ENCODE results near the gene POLR1G. TPM values are rescaled to one million over a fixed set of nuclear protein-coding genes. Genes with fewer than 3 reads are reported as not detected.
A peak's percentile ranks its signal among the peaks of the same experiment; 100 is the strongest.

The POLR1G gene
- 1 to 10 TPM; 3.2 to 4.1 (median 3.2) TPM for total RNA-seq
- long read RNA-seq, donor 1, partial matches to known transcripts, result 0 of 3 reads
- long read RNA-seq, donor 1, other reads (novel, unspliced or antisense), result 1 of 3 reads
- long read RNA-seq, donor 2, partial matches to known transcripts, result 0 of 4 reads
- long read RNA-seq, donor 2, other reads (novel, unspliced or antisense), result 2 of 4 reads

- H3K4me1 ChIP-seq (ENCODE audit: low read depth), result peaks cover 27% of the 10 kb centered on the region
- intact Hi-C loops (cut with DNase I, micrococcal nuclease), result no loop called here
These were observed at the start of gene POLR1G for GRCh38 chr19:45406226-45407090. POLR1G (plus strand) TSS chr19:45406644; CDS start chr19:45406697, 53 bp downstream.

GRCh38 chr19:45356760-45357444 is 49.5 kb upstream of the POLR1G start:
- Histone ChIP-seq H3K9me3 (no peaks in the 10 kb centered on the region), H3K36me3 (ENCODE audit: low read depth) (no peaks in the 10 kb centered on the region), H3K4me3 (no peak overlapping the region), H3K4me1 (ENCODE audit: low read depth) (no peaks in the 10 kb centered on the region)
- ATAC-seq (no peak), DNase-seq (no peak)
- intact Hi-C loops (cut with DNase I, micrococcal nuclease), result no loop called here
- TF ChIP-seq CTCF (IDR thresholded peaks at IDR 0.05), result no peak

More at GRCh38 chr19:45406226-45407090, at the start of gene POLR1G:
- H3K9me3 ChIP-seq, result no peaks in the 10 kb centered on the region
- ATAC-seq (peak; percentile 66), DNase-seq (peak; percentile 84 to 85 (median 85))
- H3K4me3 ChIP-seq, result peak within 1 kb of the TSS; percentile 41
- TF ChIP-seq CTCF (IDR thresholded peaks at IDR 0.05), result no peak
- H3K36me3 ChIP-seq (ENCODE audit: low read depth), result no peaks in the 10 kb centered on the region

GRCh38 chr19:45357445-45357783 is 49.0 kb upstream of the POLR1G start:
- DNase-seq (no peak), ATAC-seq (no peak)
- Histone ChIP-seq H3K36me3 (ENCODE audit: low read depth) (no peaks in the 10 kb centered on the region), H3K9me3 (no peaks in the 10 kb centered on the region), H3K4me1 (ENCODE audit: low read depth) (no peaks in the 10 kb centered on the region), H3K4me3 (no peak overlapping the region)
- no peak for TF ChIP-seq CTCF (IDR thresholded peaks at IDR 0.05)
- intact Hi-C loops (cut with DNase I, micrococcal nuclease), result no loop called here

- no peaks in the 10 kb centered on the region for H3K36me3 ChIP-seq (ENCODE audit: low read depth)
- DNase-seq (no peak), ATAC-seq (no peak)
- no peaks in the 10 kb centered on the region for H3K4me1 ChIP-seq (ENCODE audit: low read depth)
- intact Hi-C loops (cut with DNase I, micrococcal nuclease), result no loop called here
- no peak for TF ChIP-seq CTCF (IDR thresholded peaks at IDR 0.05)
- H3K9me3 ChIP-seq, result no peaks in the 10 kb centered on the region
- no peak overlapping the region for H3K4me3 ChIP-seq
These were observed 48.1 kb upstream of the POLR1G start for GRCh38 chr19:45358213-45358792.

- no peak overlapping the region for H3K4me3 ChIP-seq
- H3K9me3 ChIP-seq, result no peaks in the 10 kb centered on the region
- DNase-seq, result no peak
- TF ChIP-seq CTCF (IDR thresholded peaks at IDR 0.05), result no peak
- no peaks in the 10 kb centered on the region for H3K36me3 ChIP-seq (ENCODE audit: low read depth)
- H3K4me1 ChIP-seq (ENCODE audit: low read depth), result no peaks in the 10 kb centered on the region
- intact Hi-C loops (cut with DNase I, micrococcal nuclease), result no loop called here
- no peak for ATAC-seq
These were observed 44.8 kb upstream of the POLR1G start for GRCh38 chr19:45361608-45362007.
